HG02623 (cell line): ENCODE results near the gene ZFYVE9.
"Not testable (repeated sequence)": the region's sequence is repeated elsewhere in the genome, so short reads cannot be mapped to it uniquely, and the experiment has no call there.

Experiments
- ATAC-seq: cut with Tn5 transposase; IDR thresholded peaks from one replicate; pipeline ENCODE4 v1.9.1; 2021; ENCODE audit warnings: moderate library complexity; ENCODE audit not compliant: unreplicated experiment

Gene ZFYVE9

DNA sequence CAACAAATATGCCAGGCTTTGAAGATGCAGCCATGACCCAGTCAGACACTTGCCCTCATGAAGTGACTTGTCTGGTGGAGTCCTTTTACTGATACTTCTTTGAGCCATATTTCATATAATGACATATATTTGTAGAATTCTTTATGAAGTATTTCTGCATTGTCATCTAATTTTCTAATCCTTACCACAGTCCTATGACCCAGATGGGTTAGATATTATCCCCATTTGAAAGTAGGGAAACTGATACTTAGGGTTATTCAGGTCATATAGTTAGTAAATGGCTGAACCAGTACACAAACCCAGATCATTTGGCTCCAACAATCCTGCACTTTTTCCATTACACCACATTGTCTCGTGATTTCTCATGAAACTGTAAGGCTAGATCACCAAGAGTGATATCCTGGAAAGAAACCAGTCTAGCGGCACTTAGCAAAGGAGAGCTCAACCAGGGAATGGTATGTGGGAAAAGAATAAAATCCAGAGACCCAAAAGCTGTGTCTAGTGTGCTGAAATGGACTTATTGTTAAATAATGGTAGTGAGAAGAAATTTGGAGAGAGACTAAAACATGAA lies 49.6 kb downstream of the ZFYVE9 start:
- no peak for ATAC-seq

DNA sequence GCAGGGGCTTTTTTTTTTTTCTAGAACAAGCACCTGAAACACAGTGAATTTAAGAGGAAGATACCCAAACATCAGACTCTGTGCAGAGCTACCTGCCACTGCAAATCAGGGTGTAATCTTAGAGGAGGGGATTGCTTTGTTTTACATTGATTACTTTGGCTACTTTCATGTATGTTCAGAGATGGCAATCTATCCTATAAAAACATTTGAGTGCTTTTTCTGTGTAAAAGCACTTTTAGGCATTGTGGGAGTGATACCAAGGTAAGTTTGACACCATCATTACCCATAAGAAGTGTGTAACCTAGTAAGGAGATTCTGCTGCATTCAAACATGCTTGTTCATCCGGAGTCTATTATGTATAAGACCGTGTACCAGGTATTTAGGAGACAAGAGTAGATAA lies 50.1 kb downstream of the ZFYVE9 start:
- ATAC-seq, result no peak

DNA sequence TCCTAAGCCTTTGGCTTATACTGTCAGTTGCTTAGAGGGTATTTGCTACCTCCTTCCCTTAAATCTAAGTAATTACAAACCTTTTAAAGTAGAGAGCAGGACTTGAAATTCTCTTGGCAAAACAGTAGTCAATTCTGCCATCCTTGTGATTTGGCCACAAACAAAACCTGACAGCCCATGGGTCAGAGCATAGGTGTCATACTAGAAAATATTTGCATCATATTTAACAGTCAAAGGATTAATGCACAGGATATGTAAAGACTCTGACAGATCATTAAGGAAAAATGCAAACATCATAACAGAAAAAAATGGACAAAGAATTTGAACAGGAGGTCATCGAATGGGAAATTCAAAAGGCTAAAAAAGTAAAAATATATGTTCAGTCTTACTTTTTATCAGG lies 50.5 kb downstream of the ZFYVE9 start:
- ATAC-seq, result no peak

DNA sequence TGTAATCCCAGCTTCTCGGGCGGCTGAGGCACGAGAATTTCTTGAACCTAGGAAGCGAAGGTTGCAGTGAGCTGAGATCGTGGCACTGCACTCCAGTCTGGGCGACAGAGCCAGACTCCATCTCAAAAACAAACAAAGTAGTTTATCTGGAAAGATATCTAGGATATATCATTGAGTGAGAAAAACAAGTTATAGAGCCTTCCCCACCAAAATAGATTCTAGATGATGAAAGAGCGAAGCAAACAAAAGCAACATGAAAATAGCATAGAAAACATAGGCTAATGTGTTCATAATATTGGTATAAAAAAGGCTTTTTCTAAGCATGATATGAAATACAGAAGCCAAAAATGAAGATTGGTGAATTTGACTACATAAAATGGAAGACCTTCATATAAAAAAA lies 52.1 kb downstream of the ZFYVE9 start:
- ATAC-seq, result no peak

DNA sequence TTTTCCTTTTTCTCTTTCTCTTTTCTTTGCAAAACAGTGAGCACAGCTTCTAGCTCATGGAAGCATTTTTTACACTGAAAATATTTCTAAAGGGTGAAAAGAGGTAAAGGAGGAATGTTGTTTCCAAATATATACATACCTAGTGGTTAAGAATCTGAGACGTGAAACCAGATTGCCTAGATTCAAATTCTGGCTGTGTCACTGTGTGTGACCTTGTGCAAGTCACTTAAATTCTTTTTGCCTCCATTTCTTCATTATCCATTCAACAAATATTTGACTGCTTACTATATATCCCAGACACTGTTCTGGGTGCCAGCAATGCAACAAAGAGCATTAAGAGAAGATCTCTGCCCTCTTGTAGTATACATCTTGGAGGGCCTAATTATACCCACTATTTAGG lies 53.3 kb downstream of the ZFYVE9 start:
- ATAC-seq, result no peak

DNA sequence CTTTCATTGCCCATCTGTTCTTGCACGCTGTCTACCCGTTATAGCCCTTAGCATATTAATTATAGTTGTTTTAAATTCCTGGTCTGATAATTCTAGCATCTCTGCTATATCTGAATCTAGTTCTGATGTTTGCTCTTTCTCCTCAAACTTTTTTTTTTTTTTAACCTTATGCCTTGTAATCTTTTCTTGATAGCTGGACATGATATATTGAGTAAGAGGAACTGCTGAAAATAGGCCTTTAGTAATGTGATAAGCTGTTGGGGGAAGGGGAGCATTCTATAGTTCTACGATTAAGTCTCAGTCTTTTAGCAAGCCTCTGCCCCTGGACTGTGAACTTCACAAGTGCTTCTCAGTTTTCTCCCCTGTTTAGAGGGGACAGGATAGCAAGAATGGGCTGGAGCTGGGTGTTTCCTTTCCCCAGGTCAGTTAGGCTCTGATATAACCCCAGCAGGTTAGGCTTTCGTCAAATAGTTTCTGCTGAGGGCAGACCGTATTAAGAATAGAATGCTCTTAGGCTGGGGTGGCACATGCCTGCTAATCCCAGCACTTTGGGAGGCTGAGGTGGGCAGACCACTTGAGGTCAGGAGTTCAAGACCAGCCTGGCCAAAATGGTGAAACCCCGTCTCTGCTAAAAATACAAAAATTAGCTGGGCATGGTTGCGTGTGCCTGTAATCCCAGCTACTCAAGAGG lies 62.2 kb downstream of the ZFYVE9 start:
- ATAC-seq, result no peak

DNA sequence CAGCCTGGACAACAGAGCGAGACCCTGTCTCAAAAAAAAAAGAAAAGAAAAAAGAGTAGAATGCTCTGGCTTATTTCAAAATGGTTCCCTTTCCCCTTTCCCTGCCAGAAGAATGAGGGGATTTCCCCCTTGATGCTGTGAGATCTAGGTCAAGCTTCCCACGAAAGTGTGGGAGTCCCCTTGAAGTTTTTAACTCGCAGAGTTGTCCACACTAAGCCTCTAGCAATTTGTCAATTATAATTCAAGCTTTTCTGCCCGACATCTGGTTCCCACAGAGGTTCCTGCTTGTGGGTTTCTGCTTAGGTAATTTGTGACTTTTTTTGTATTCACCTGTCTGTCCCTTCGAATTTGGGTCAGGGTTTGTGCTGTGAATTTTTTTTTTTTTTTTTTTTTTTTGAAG lies 62.8 kb downstream of the ZFYVE9 start:
- no peak for ATAC-seq

DNA sequence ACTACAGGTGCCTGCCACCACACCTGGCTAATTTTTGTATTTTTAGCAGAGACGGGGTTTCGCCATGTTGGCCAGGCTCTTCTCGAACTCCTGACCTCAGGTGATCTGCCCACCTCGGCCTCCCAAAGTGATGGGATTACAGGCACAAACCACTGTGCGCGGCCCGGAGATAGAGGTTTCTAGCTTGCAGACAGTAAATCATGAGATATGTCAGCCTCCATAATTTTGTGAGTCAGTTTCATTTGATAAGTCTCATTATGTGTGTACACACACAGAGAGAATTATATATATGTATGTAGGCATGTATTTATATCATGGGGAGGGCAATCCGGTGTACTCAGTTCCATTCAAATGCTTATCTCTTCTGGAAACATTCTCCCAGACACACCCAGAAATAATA lies 64.8 kb downstream of the ZFYVE9 start:
- ATAC-seq, result not testable (repeated sequence)

DNA sequence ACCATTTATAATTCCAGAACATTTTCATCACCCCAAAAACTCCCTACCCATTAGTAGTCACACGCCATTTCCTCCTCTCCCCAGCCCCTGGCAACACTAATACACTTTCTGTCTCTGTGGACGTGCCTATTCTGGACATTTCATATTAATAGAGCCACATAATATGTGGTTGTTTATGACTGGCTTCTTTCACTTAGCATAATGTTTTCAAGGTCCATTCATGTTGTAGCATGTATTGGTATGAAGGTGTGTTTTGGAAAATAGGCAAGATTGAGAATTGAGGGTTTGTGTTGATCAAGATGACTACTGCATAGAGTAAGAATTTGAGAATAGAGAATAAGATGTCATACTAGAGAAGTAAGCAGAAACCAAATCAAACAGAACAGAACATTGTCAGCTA lies 67.5 kb downstream of the ZFYVE9 start:
- ATAC-seq, result no peak

DNA sequence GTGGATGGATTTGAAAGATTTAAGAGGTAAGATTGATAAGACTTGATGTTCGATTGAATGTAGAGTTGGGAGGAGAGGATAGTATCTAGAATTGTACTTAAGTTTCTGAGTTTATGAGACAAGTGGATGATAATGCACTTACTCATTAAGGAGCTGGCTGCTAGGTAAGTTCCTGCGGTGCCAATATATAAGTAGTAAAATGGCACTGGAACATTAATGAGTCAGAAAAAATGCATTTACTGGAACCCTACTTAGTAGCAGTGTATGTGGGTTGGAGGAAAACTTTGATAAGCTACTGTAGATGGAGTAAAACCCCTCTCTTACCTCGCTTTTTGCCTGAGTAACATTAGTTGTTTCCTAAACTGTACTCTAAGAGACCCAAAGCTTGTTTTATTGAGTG lies 68.2 kb downstream of the ZFYVE9 start:
- ATAC-seq, result no peak

DNA sequence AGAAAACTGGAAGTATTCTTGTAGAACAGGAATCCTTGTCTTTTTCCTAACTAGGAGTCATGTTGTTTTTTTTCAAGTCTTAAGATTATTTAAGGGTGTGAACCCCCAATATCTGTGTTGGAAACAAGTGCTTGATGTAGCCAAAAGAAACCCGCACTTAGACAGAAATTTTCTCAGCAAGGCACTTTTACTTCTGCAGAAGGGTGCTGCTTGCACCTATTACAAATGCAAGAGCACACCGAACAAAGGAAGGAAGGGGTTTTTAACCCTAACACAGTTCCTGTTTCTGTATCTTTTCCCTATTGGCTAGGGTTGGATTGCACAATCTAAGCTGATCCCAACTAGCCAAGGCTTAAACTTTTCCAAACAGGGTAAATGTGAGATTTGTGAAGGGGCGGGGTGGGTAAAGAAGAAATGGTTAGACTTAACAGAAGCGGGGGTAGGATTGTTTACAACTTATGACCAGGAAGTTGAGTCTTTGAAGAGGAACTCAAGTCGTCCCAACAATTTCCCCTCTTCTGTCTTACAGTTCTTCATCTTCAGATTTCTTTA lies 75.1 kb downstream of the ZFYVE9 start:
- no peak for ATAC-seq

DNA sequence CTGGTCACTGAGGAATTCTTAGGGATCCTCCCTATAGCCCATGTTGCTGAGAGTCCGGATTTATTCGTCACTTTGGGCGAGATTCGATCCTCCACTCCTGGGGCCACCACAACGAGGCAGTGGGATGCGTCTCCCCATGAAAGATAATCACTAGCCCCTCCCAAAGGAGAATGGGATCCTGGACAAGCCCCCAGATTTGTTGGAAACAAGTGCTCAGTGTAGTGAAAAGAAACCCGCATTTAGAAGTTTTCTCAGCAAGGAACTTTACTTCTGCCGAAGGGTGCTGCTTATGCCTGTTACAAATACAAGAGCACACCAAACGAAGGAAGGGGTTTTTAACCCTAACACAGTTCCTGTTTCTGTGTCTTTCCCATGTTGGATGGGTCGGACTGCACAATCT lies 83.3 kb downstream of the ZFYVE9 start:
- ATAC-seq, result no peak

DNA sequence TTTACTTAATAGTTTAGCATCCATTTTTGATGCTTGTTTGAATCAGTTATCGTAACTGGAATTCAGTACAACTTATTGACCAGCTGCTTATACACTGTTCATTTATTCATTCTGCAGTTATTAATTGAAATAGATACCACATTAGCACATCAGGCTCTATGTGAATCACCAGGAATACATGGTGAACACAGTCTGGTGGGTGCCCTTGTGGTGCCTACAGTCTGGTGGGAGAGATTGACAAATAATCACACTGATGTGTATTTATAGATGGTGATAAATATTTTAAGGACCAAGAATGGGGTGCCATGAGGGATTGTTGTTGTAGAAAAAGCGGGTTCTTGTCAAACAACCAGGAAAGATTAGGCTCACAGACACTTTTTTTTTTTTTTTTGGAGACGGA lies 87.6 kb downstream of the ZFYVE9 start:
- ATAC-seq, result no peak

DNA sequence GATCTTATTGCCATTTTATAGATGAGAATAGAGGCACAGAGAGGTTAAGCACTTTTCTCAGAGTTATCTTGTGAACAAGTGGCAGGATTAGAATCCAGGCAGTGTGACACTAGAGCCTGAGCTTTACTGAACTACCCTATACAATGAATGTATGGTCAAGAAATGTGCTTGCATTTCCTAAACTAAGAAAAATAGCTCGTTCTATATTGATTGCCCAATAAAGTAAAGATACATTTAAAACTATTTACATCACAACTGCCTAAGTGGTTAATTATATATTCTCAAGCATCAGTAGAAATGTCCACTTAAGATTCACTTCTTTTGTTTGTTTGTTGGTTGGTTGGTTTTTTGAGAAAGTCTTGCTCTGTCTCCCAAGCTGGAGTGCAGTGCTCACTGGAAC lies 91.6 kb downstream of the ZFYVE9 start:
- no peak for ATAC-seq

DNA sequence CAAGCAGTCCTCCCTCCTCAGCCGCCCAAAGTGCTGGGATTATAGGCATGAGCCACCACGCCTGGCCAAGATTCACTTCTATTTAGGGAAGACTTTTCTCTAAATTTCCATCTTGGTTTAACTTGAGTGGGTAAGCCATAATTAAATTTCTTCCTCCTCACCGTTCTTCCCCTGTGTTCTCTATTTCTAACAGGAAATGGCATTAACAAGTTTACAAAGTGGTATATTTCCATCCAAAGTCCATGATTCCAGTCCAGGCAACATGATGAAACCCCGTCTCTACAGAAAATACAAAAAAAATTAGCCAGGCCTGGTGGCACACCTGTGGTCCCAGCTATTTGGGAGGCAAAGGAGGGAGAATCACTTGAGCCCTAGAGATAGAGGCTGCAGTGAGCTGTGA lies 92.1 kb downstream of the ZFYVE9 start:
- ATAC-seq, result no peak

DNA sequence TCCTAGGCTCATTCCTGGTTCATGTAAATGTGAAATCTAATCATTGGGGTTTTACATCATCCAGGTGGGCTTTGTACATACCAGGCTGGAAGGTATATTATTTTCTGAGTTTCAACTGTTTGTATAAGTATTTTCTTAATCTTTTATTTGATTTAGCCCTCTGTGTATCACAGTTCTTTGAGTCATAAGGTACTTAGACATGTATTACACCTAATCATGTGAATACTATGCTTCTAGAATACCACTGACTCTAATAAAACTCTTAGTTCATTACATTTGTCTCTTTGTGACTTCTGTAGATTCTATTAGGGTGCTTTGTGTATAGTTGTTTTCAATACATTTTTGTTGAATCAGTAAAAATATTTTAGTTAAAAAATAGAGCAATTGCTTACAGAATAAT lies 92.8 kb downstream of the ZFYVE9 start:
- no peak for ATAC-seq

DNA sequence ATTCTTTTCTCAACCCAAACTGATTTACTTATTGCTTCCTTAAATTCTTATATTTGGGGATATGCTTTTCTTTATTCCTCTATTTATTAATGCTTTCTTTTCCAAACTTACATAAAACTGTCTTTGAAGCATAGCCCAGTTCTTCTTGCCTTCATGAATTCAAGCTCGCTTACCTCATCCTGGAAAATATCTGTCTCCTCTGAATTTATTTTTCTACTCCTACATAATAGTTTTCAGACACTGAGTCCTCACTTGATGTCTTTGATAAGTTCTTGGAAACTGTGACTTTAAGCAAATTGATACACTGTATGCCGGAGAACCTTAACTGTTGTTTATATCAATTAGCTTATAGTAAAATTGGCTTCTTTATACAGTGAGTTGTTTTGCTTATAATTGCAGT lies 93.8 kb downstream of the ZFYVE9 start:
- ATAC-seq, result no peak

DNA sequence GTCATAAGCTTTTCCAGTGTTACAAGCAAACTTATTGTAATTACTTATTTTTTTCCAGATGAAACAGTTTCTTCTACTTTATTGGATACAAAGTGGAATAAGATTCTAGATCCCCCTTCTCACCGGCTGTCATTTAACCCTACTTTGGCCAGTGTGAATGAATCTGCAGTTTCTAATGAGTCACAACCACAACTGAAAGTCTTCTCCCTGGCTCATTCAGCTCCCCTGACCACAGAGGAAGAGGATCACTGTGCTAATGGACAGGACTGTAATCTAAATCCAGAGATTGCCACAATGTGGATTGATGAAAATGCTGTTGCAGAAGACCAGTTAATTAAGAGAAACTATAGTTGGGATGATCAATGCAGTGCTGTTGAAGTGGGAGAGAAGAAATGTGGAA lies 95.5 kb downstream of the ZFYVE9 start:
- no peak for ATAC-seq

DNA sequence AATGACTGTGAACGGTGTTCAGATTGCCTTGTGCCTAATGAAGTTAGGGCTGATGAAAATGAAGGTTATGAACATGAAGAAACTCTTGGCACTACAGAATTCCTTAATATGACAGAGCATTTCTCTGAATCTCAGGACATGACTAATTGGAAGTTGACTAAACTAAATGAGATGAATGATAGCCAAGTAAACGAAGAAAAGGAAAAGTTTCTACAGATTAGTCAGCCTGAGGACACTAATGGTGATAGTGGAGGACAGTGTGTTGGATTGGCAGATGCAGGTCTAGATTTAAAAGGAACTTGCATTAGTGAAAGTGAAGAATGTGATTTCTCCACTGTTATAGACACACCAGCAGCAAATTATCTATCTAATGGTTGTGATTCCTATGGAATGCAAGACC lies 96.6 kb downstream of the ZFYVE9 start:
- no peak for ATAC-seq

DNA sequence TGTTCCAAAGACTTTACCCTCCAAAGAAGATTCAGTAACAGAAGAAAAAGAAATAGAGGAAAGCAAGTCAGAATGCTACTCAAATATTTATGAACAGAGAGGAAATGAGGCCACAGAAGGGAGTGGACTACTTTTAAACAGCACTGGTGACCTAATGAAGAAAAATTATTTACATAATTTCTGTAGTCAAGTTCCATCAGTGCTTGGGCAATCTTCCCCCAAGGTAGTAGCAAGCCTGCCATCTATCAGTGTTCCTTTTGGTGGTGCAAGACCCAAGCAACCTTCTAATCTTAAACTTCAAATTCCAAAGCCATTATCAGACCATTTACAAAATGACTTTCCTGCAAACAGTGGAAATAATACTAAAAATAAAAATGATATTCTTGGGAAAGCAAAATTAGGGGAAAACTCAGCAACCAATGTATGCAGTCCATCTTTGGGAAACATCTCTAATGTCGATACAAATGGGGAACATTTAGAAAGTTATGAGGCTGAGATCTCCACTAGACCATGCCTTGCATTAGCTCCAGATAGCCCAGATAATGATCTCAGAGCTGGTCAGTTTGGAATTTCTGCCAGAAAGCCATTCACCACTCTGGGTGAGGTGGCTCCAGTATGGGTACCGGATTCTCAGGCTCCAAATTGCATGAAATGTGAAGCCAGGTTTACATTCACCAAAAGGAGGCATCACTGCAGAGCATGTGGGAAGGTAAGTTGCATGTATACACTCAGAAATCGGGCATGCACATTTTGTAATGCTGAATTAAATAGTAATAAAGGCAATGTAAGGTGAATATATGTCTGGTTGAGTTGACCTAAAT lies 97.2 kb downstream of the ZFYVE9 start:
- ATAC-seq, result no peak

DNA sequence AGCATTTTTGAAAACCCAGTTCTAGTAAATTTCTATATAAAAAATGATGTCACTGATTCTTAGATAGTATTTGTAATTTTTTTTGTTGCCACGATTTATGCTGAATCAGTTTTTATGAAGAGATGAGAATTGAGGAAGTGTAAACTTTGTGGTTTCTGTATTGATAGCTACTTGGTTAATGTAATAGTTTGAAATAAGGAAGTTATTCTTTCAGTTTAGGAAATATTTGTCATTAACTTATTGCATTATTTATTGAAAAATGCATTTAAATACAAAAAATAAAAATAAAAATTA lies 97.8 kb downstream of the ZFYVE9 start:
- ATAC-seq, result peak; percentile 43

DNA sequence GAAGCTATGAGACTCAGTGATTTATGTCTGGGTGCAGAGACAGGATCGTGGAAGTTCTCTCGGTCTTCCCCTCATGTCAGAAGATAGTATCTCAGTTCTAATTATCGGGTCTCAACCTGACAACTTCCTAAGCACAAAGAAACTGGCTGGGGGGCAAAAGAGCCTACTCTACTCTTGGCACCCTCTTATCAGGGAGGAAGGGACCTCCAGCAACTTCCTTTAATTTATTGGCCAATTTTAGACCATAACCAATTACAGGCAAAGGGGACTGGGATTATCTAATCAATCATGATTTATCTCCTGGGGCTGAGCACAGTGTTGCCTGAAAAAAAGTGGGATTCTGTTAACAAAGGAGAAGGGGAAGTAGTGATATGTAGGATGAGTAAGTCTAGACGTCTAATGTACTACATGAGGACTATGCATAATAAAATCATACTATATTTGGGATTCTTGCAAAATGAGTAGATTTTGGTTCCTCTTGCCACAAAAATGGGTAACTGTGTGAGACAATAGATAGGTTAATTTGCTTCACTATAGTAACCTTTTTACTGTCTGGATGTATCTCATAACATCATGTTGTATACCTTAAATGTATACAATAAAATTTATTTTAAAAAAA lies 98.8 kb downstream of the ZFYVE9 start:
- no peak for ATAC-seq
